HEK293 (cell line): ENCODE data around the gene CACNG6.

Experiments used
- EGR2 ChIP-seq: fragments of 450-650 bp; formaldehyde crosslinking; IDR thresholded peaks from 2 replicates; pipeline ENCODE4 v1.5.1; 2016; ENCODE audit warnings: low read depth, missing biosample characterization, missing genetic modification characterization
- HOXA7 ChIP-seq: sonication (generic); formaldehyde crosslinking; IDR thresholded peaks from 2 replicates; pipeline ENCODE4 v1.8.1; 2022; ENCODE audit warnings: missing genetic modification reagents, borderline replicate concordance
- YY2 ChIP-seq: fragments of 450-650 bp; formaldehyde crosslinking; IDR thresholded peaks from 2 replicates; pipeline ENCODE4 v1.5.1; 2016; ENCODE audit warnings: missing biosample characterization, missing genetic modification characterization
- ZEB2 ChIP-seq: fragments of 450-650 bp; formaldehyde crosslinking; IDR thresholded peaks from 2 replicates; pipeline ENCODE4 v1.5.1; 2016; ENCODE audit warnings: missing biosample characterization, missing genetic modification characterization
- ZFP3 ChIP-seq: fragments of 450-650 bp; formaldehyde crosslinking; IDR thresholded peaks from 2 replicates; pipeline ENCODE4 v1.5.1; 2016; ENCODE audit warnings: low read depth, missing biosample characterization, missing genetic modification characterization
- ZNF157 ChIP-seq: fragments of 450-650 bp; formaldehyde crosslinking; IDR thresholded peaks from 2 replicates; pipeline ENCODE4 v1.5.1; 2016; ENCODE audit warnings: missing biosample characterization, missing genetic modification characterization
- ZNF266 ChIP-seq: fragments of 450-650 bp; formaldehyde crosslinking; IDR thresholded peaks from 2 replicates; pipeline ENCODE4 v1.5.1; 2016; ENCODE audit warnings: missing biosample characterization, missing genetic modification characterization, low read depth
- ZNF311 ChIP-seq: fragments of 450-650 bp; formaldehyde crosslinking; IDR thresholded peaks from 2 replicates; pipeline ENCODE4 v1.5.1; 2017; ENCODE audit warnings: missing biosample characterization, missing genetic modification characterization, borderline replicate concordance
- ZNF324 ChIP-seq: fragments of 450-650 bp; formaldehyde crosslinking; IDR thresholded peaks from 2 replicates; pipeline ENCODE4 v1.5.1; 2016; ENCODE audit warnings: missing biosample characterization, missing genetic modification characterization
- ZNF366 ChIP-seq: fragments of 450-650 bp; formaldehyde crosslinking; conservative IDR thresholded peaks from 2 replicates; pipeline ENCODE4 v1.5.1; 2016; ENCODE audit warnings: missing biosample characterization, missing genetic modification characterization
- ZNF37A ChIP-seq: fragments of 450-650 bp; IDR thresholded peaks from 2 replicates; pipeline ENCODE4 v1.5.1; 2018; ENCODE audit warnings: missing biosample characterization, missing genetic modification characterization
- ZNF473 ChIP-seq: fragments of 450-650 bp; formaldehyde crosslinking; IDR thresholded peaks from 2 replicates; pipeline ENCODE4 v1.5.1; 2017; ENCODE audit warnings: missing biosample characterization, missing genetic modification characterization
- ZNF518A ChIP-seq: fragments of 450-650 bp; formaldehyde crosslinking; conservative IDR thresholded peaks from 2 replicates; pipeline ENCODE4 v1.5.1; 2016; ENCODE audit warnings: low read depth, missing biosample characterization, missing genetic modification characterization
- ZNF596 ChIP-seq: fragments of 450-650 bp; IDR thresholded peaks from 2 replicates; pipeline ENCODE4 v1.5.0; 2018; ENCODE audit warnings: missing biosample characterization, mild to moderate bottlenecking, missing genetic modification characterization, moderate library complexity
- ZNF600 ChIP-seq: fragments of 450-650 bp; formaldehyde crosslinking; IDR thresholded peaks from 2 replicates; pipeline ENCODE4 v1.5.1; 2016; ENCODE audit warnings: missing biosample characterization, missing genetic modification characterization
- ZNF621 ChIP-seq: fragments of 450-650 bp; formaldehyde crosslinking; IDR thresholded peaks from 2 replicates; pipeline ENCODE4 v1.5.1; 2017; ENCODE audit warnings: missing biosample characterization, missing genetic modification characterization
- ZNF623 ChIP-seq: fragments of 450-650 bp; formaldehyde crosslinking; IDR thresholded peaks from 2 replicates; pipeline ENCODE4 v1.5.1; 2016; ENCODE audit warnings: missing biosample characterization, missing genetic modification characterization
- ZNF777 ChIP-seq: fragments of 450-650 bp; formaldehyde crosslinking; IDR thresholded peaks from 2 replicates; pipeline ENCODE4 v1.5.1; 2017; ENCODE audit warnings: missing biosample characterization, missing genetic modification characterization, borderline replicate concordance
- ZNF837 ChIP-seq: fragments of 450-650 bp; formaldehyde crosslinking; IDR thresholded peaks from 2 replicates; pipeline ENCODE4 v1.5.1; 2016; ENCODE audit warnings: missing biosample characterization, missing genetic modification characterization
- TF ChIP-seq, protein P1 (sequence below): fragments of 450-650 bp; formaldehyde crosslinking; IDR thresholded peaks from 2 replicates; pipeline ENCODE4 v1.5.0; 2017; ENCODE audit warnings: missing biosample characterization, missing genetic modification characterization, borderline replicate concordance
- TF ChIP-seq, protein P2 (sequence below): fragments of 450-650 bp; formaldehyde crosslinking; IDR thresholded peaks from 2 replicates; pipeline ENCODE4 v1.5.1; 2016; ENCODE audit warnings: missing biosample characterization, missing genetic modification characterization
- TF ChIP-seq, protein P3 (sequence below): fragments of 450-650 bp; formaldehyde crosslinking; IDR thresholded peaks from 2 replicates; pipeline ENCODE4 v1.5.1; 2016; ENCODE audit warnings: missing biosample characterization, missing genetic modification characterization

The CACNG6 gene

GRCh38 chr19:54014920-54015560 is 23.6 kb downstream of the CACNG6 start (continued):
- TF ChIP-seq, protein P1, sequence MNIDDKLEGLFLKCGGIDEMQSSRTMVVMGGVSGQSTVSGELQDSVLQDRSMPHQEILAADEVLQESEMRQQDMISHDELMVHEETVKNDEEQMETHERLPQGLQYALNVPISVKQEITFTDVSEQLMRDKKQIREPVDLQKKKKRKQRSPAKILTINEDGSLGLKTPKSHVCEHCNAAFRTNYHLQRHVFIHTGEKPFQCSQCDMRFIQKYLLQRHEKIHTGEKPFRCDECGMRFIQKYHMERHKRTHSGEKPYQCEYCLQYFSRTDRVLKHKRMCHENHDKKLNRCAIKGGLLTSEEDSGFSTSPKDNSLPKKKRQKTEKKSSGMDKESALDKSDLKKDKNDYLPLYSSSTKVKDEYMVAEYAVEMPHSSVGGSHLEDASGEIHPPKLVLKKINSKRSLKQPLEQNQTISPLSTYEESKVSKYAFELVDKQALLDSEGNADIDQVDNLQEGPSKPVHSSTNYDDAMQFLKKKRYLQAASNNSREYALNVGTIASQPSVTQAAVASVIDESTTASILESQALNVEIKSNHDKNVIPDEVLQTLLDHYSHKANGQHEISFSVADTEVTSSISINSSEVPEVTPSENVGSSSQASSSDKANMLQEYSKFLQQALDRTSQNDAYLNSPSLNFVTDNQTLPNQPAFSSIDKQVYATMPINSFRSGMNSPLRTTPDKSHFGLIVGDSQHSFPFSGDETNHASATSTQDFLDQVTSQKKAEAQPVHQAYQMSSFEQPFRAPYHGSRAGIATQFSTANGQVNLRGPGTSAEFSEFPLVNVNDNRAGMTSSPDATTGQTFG (tag by site-specific recombination), result no peak
- no peak for TF ChIP-seq ZNF777 (tag by site-specific recombination)
- TF ChIP-seq ZNF600 (tag by site-specific recombination), result no peak
- TF ChIP-seq EGR2, result no peak
- no peak for TF ChIP-seq YY2
- TF ChIP-seq ZFP3 (tag by site-specific recombination), result no peak
- TF ChIP-seq ZNF37A (tag by site-specific recombination), result no peak
- TF ChIP-seq ZNF596 (tag by site-specific recombination), result peak; percentile 60; the same call in 1 of the 2 replicates
- TF ChIP-seq ZNF266 (tag by site-specific recombination), result no peak
- TF ChIP-seq ZNF157 (tag by site-specific recombination), result no peak
- TF ChIP-seq ZNF518A (tag by site-specific recombination), result no peak
- no peak for TF ChIP-seq ZNF837 (tag by site-specific recombination)
- TF ChIP-seq, protein P2, sequence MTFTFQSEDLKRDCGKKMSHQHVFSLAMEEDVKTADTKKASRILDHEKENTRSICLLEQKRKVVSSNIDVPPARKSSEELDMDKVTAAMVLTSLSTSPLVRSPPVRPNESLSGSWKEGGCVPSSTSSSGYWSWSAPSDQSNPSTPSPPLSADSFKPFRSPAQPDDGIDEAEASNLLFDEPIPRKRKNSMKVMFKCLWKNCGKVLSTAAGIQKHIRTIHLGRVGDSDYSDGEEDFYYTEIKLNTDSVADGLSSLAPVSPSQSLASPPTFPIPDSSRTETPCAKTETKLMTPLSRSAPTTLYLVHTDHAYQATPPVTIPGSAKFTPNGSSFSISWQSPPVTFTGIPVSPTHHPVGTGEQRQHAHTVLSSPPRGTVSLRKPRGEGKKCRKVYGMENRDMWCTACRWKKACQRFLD (tag by site-specific recombination), result no peak
- peak; percentile 85 for TF ChIP-seq ZNF366 (tag by site-specific recombination)
- 0 out of 2 replicates have a peak, but pooled peaks have one; percentile 45 for TF ChIP-seq ZEB2 (tag by site-specific recombination)
- TF ChIP-seq HOXA7 (CRISPR knock-in tag), result no peak
- TF ChIP-seq ZNF621 (tag by site-specific recombination), result no peak
- no peak for TF ChIP-seq ZNF623 (tag by site-specific recombination)
- no peak for TF ChIP-seq ZNF473 (tag by site-specific recombination)
- TF ChIP-seq, protein P3, sequence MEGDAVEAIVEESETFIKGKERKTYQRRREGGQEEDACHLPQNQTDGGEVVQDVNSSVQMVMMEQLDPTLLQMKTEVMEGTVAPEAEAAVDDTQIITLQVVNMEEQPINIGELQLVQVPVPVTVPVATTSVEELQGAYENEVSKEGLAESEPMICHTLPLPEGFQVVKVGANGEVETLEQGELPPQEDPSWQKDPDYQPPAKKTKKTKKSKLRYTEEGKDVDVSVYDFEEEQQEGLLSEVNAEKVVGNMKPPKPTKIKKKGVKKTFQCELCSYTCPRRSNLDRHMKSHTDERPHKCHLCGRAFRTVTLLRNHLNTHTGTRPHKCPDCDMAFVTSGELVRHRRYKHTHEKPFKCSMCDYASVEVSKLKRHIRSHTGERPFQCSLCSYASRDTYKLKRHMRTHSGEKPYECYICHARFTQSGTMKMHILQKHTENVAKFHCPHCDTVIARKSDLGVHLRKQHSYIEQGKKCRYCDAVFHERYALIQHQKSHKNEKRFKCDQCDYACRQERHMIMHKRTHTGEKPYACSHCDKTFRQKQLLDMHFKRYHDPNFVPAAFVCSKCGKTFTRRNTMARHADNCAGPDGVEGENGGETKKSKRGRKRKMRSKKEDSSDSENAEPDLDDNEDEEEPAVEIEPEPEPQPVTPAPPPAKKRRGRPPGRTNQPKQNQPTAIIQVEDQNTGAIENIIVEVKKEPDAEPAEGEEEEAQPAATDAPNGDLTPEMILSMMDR (tag by site-specific recombination), result no peak
- 0 out of 2 replicates have a peak, but pooled peaks have one; percentile 49 for TF ChIP-seq ZNF324 (tag by site-specific recombination)
- no peak for TF ChIP-seq ZNF311 (tag by site-specific recombination)
